ENCODE results near the gene HOXA9. TPM values are rescaled to one million over a fixed set of nuclear protein-coding genes. Genes with fewer than 3 reads are reported as not detected.

HOXA9 gene
- total RNA-seq (under 1 TPM in 1 of 2 donors, not detected in 1; 0.70 TPM), polyA plus RNA-seq (under 1 TPM in 1 of 2 donors, not detected in 1; 0.02 TPM)

DNA sequence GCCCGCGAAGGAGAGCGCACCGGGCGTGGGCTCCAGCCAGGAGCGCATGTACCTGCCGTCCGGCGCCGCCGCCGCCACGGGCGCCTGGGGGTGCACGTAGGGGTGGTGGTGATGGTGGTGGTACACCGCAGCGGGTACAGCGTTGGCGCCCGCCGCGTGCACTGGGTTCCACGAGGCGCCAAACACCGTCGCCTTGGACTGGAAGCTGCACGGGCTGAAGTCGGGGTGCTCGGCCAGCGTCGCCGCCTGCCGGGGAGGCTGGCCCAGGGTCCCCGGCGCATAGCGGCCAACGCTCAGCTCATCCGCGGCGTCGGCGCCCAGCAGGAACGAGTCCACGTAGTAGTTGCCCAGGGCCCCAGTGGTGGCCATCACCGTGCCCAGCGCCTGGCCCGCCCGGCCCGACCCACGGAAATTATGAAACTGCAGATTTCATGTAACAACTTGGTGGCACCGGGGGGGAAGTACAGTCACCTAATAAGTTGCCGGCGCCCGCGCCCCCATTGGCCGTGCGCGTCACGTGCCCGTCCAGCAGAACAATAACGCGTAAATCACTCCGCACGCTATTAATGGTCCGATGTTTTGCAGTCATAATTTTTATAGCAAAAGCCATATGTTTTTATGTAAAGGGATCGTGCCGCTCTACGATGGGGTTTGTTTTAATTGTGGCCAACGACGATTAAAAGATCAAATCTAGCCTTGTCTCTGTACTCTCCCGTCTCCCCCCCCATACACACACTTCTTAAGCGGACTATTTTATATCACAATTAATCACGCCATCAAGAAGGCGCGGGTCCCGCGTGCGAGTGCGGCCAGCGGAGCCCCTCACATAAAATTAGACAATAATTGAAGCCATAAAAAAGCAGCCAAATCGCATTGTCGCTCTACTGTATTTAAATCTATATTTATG lies at the start of gene HOXA9:
Gene HOXA9, minus strand, starts transcription at position 449 of the 907 bp plus-strand sequence. Its CDS starts 80 bp downstream, at position 369.
- Histone ChIP-seq H3K9me3 (ENCODE audit: control insufficient read depth in 4 of 4, low read length in 3 of 4) (peaks cover 0 to 10% (median under 1%) of the 10 kb centered on the region in 4 donors), H3K36me3 (ENCODE audit: control insufficient read depth in 4 of 4, insufficient read depth in 3 of 4, low read depth in 1 of 4, low read length in 3 of 4) (no peaks in the 10 kb centered on the region), H3K27ac (ENCODE audit: low read depth in 1 of 2, low read length in 2 of 2) (no peak within 1 kb of the TSS), H3K9ac (ENCODE audit: low read depth in 1 of 2, low read length in 2 of 2) (no peak within 1 kb of the TSS), H3K27me3 (ENCODE audit: control insufficient read depth in 4 of 4, insufficient read depth in 4 of 4, low read length in 3 of 4) (peaks cover 9 to 58% (median 21%) of the 10 kb centered on the region in 4 donors), H3K4me3 (ENCODE audit: low read depth in 1 of 3, low read length in 3 of 3) (peak within 1 kb of the TSS in 1 of 3 donors; percentile 17), H3K4me1 (ENCODE audit: control insufficient read depth in 4 of 4, insufficient read depth in 4 of 4, low read length in 3 of 4) (peaks cover 7 to 23% (median 9%) of the 10 kb centered on the region in 4 donors)
- TF ChIP-seq SP1 (IDR thresholded peaks at IDR 0.05), result no peak
- TF ChIP-seq REST (IDR thresholded peaks at IDR 0.05), result no peak
- 8% methylated on average over 82 of the region's 82 CpGs for WGBS
- no peak for DNase-seq (ENCODE audit: low spot score)

DNA sequence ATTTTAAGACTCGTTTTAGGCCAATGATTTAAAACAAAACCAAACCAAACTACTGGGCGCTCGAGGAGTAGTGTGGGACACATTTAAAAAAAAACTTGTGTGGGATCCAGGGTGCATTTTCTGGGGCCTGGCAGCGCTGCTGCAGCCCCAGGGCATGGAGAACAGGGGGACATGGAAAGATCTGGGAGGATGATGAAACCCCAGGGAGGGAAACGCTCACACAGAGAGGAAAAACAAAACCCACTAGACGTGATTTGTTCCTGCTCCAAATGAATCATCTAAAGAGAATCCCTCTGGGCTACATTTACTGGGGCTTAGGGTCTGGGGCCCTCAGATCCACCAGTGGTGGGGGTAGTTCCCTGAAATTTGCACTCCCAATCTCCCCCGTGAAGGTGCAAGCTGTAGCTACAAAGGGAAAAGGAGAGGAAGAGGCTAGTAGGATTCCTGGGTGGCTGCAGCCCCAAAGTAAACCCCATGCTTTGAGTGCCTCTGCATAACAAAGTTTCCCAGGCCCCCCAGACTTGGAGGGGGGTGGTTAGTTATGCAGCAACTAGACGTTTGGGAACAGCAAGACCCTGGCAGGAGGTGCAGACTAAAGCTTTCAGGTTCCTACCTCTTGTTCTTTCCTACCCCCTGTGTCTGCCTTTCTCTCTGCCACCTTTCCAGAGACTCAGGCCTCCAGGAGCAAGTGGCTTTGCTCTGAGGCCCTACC lies 49.1 kb upstream of the HOXA9 start:
- no peak for DNase-seq (ENCODE audit: low spot score)
- H3K27ac ChIP-seq (ENCODE audit: low read depth in 1 of 2, low read length in 2 of 2), result no peak overlapping the region
- WGBS, result 72% methylated on average over 8 of the region's 8 CpGs
- peaks cover 0 to 10% (median 7%) of the 10 kb centered on the region in 4 donors for H3K27me3 ChIP-seq (ENCODE audit: control insufficient read depth in 4 of 4, insufficient read depth in 4 of 4, low read length in 3 of 4)
- no peak overlapping the region for H3K9ac ChIP-seq (ENCODE audit: low read depth in 1 of 2, low read length in 2 of 2)
- no peak overlapping the region for H3K4me3 ChIP-seq (ENCODE audit: low read depth in 1 of 3, low read length in 3 of 3)
- H3K4me1 ChIP-seq (ENCODE audit: control insufficient read depth in 4 of 4, insufficient read depth in 4 of 4, low read length in 3 of 4), result peaks cover 6 to 10% (median 7%) of the 10 kb centered on the region in 4 donors
- no peaks in the 10 kb centered on the region for H3K9me3 ChIP-seq (ENCODE audit: control insufficient read depth in 4 of 4, low read length in 3 of 4)
- no peak for TF ChIP-seq REST (IDR thresholded peaks at IDR 0.05)
- TF ChIP-seq HNF4G (IDR thresholded peaks at IDR 0.05), result no peak
- TF ChIP-seq EGR1 (IDR thresholded peaks at IDR 0.05; ENCODE audit: low read depth in 2 of 2), result no peak
- TF ChIP-seq JUND (IDR thresholded peaks at IDR 0.05), result no peak
- TF ChIP-seq, protein P1, sequence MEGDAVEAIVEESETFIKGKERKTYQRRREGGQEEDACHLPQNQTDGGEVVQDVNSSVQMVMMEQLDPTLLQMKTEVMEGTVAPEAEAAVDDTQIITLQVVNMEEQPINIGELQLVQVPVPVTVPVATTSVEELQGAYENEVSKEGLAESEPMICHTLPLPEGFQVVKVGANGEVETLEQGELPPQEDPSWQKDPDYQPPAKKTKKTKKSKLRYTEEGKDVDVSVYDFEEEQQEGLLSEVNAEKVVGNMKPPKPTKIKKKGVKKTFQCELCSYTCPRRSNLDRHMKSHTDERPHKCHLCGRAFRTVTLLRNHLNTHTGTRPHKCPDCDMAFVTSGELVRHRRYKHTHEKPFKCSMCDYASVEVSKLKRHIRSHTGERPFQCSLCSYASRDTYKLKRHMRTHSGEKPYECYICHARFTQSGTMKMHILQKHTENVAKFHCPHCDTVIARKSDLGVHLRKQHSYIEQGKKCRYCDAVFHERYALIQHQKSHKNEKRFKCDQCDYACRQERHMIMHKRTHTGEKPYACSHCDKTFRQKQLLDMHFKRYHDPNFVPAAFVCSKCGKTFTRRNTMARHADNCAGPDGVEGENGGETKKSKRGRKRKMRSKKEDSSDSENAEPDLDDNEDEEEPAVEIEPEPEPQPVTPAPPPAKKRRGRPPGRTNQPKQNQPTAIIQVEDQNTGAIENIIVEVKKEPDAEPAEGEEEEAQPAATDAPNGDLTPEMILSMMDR (IDR thresholded peaks at IDR 0.05; ENCODE audit: low read depth, low read length, missing input control), result no peak
- TF ChIP-seq RXRA (IDR thresholded peaks at IDR 0.05), result no peak
- TF ChIP-seq MAX (IDR thresholded peaks at IDR 0.05), result no peak
- no peak for TF ChIP-seq GABPA (IDR thresholded peaks at IDR 0.05 in 1 of 2, conservative IDR thresholded peaks at IDR 0.05 in 1 of 2)
- TF ChIP-seq FOXA1 (IDR thresholded peaks at IDR 0.05), result no peak
- H3K36me3 ChIP-seq (ENCODE audit: control insufficient read depth in 4 of 4, insufficient read depth in 3 of 4, low read depth in 1 of 4, low read length in 3 of 4), result no peaks in the 10 kb centered on the region
